GM12865 (cell line): Measurements from ENCODE around the gene LGALS8.

Source experiments
- DNase-seq: peaks from one replicate; pipeline ENCODE4 v3.0.0; 2010; ENCODE audit warnings: low read depth
- H3K4me3 ChIP-seq: 2 replicates; pipeline ENCODE4 v1.5.1; 2011; ENCODE audit warnings: mild to moderate bottlenecking, low read depth, low read length, control low read depth
- CTCF ChIP-seq: IDR thresholded peaks from 2 replicates; pipeline ENCODE4 v1.5.1; 2011; ENCODE audit warnings: low read length, control low read depth, low read depth, inconsistent platforms; ENCODE audit not compliant: insufficient read depth; ENCODE audit errors: missing control alignments

The LGALS8 gene

GRCh38 chr1:236520445-236521005 is 3.3 kb upstream of the LGALS8 start:
- no peak for DNase-seq
- no peak overlapping the region for H3K4me3 ChIP-seq
- no peak for TF ChIP-seq CTCF

- no peak for TF ChIP-seq CTCF
- DNase-seq, result no peak
- H3K4me3 ChIP-seq, result peak overlapping the region; percentile 95
Measured at GRCh38 chr1:236522937-236523703, 662 bp upstream of the LGALS8 start.

- no peak for TF ChIP-seq CTCF
- peak overlapping the region; percentile 95 for H3K4me3 ChIP-seq
- DNase-seq, result peak; percentile 86
Measured at GRCh38 chr1:236524142-236524894, 536 bp downstream of the LGALS8 start.

GRCh38 chr1:236524895-236525184 is 1.1 kb downstream of the LGALS8 start:
- TF ChIP-seq CTCF, result no peak
- H3K4me3 ChIP-seq, result peak overlapping the region; percentile 95
- no peak for DNase-seq

- no peak overlapping the region for H3K4me3 ChIP-seq
- TF ChIP-seq CTCF, result no peak
- no peak for DNase-seq
Measured at GRCh38 chr1:236526079-236526478, 2.3 kb downstream of the LGALS8 start.

- no peak for TF ChIP-seq CTCF
- no peak for DNase-seq
- H3K4me3 ChIP-seq, result no peak overlapping the region
Measured at GRCh38 chr1:236530286-236530685, 6.5 kb downstream of the LGALS8 start.
